ENCODE results near the gene BPIFB6.

DNA sequence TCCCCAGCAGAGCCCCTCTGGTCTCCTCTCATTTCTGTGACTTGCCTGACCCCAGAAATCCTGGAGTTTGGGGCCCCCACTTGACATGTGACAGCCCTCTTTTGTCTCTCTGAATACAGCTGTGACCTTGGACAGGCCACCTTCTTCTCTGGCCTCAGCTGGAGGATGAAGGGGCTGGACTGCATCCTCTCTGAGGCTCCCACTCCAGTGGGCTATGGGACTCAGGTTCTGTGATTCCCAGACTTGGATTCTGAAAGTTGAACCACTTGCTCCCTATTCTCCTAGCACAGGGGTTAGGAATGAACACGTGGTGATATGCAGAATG is 31.3 kb downstream of the BPIFB6 start:
- TF ChIP-seq, protein P1, sequence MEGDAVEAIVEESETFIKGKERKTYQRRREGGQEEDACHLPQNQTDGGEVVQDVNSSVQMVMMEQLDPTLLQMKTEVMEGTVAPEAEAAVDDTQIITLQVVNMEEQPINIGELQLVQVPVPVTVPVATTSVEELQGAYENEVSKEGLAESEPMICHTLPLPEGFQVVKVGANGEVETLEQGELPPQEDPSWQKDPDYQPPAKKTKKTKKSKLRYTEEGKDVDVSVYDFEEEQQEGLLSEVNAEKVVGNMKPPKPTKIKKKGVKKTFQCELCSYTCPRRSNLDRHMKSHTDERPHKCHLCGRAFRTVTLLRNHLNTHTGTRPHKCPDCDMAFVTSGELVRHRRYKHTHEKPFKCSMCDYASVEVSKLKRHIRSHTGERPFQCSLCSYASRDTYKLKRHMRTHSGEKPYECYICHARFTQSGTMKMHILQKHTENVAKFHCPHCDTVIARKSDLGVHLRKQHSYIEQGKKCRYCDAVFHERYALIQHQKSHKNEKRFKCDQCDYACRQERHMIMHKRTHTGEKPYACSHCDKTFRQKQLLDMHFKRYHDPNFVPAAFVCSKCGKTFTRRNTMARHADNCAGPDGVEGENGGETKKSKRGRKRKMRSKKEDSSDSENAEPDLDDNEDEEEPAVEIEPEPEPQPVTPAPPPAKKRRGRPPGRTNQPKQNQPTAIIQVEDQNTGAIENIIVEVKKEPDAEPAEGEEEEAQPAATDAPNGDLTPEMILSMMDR (conservative IDR thresholded peaks at IDR 0.05 in 1 of 2, IDR thresholded peaks at IDR 0.05 in 1 of 2; ENCODE audit: low read depth in 1 of 2, low read length in 2 of 2) = no peak
- TF ChIP-seq EZH2 (IDR thresholded peaks at IDR 0.05; ENCODE audit: low read length, missing control alignments) = no peak

All from fibroblast of lung (primary cell).